Neural cell (in vitro differentiated cells): Measurements from ENCODE around the gene NKRF. TPM values are rescaled to one million over a fixed set of nuclear protein-coding genes. Genes with fewer than 3 reads are reported as not detected.

Source experiments
- H2AFZ ChIP-seq: fragments of 200-600, 300-800 bp; sonication (generic), shearing (Covaris generic); 2 replicates; pipeline ENCODE4 v1.6.0; 2014; ENCODE audit warnings: low read depth, mild to moderate bottlenecking, antibody characterized with exemption, low read length, moderate library complexity
- H3F3A ChIP-seq: fragments of 200-600 bp; shearing (Covaris generic); 2 replicates; pipeline ENCODE4 v1.6.1; 2016; ENCODE audit warnings: mild to moderate bottlenecking, moderate library complexity, mixed read lengths, antibody characterized with exemption, low read length; ENCODE audit not compliant: insufficient read depth, poor library complexity, severe bottlenecking
- H3K27ac ChIP-seq: fragments of 200-600, 300-800 bp; sonication (generic), shearing (Covaris generic); 2 replicates; pipeline ENCODE4 v1.5.1; 2014; ENCODE audit warnings: mild to moderate bottlenecking, low read length, moderate library complexity
- H3K27me3 ChIP-seq: fragments of 300-800, 200-600 bp; sonication (generic), shearing (Covaris generic); 2 replicates; pipeline ENCODE4 v1.6.0; 2014; ENCODE audit warnings: mild to moderate bottlenecking, low read depth, low read length, moderate library complexity; ENCODE audit not compliant: insufficient read depth
- H3K36me3 ChIP-seq: fragments of 300-800, 200-600 bp; sonication (generic), shearing (Covaris generic); 2 replicates; pipeline ENCODE4 v1.5.1; 2014; ENCODE audit warnings: mild to moderate bottlenecking, antibody characterized with exemption, low read length, moderate library complexity; ENCODE audit not compliant: insufficient read depth
- H3K4me2 ChIP-seq: fragments of 300-800, 200-600 bp; sonication (generic), shearing (Covaris generic); 2 replicates; pipeline ENCODE4 v1.6.0; 2014; ENCODE audit warnings: mild to moderate bottlenecking, low read length
- H3K4me3 ChIP-seq: fragments of 300-800, 200-600 bp; sonication (generic), shearing (Covaris generic); 2 replicates; pipeline ENCODE4 v1.5.1; 2014; ENCODE audit warnings: mild to moderate bottlenecking, low read length, moderate library complexity
- H3K79me2 ChIP-seq: fragments of 200-600 bp; shearing (Covaris generic); replicated peaks from 2 replicates; pipeline ENCODE4 v1.6.0; 2014; ENCODE audit warnings: mild to moderate bottlenecking, low read length, moderate library complexity; ENCODE audit not compliant: insufficient read depth
- H3K9ac ChIP-seq: fragments of 300-800, 200-600 bp; sonication (generic), shearing (Covaris generic); 2 replicates; pipeline ENCODE4 v1.6.1; 2016; ENCODE audit warnings: mild to moderate bottlenecking, low read length, mixed read lengths
- H3K9me2 ChIP-seq: fragments of 200-600 bp; shearing (Covaris generic); 2 replicates; pipeline ENCODE4 v1.6.1; 2016; ENCODE audit warnings: mild to moderate bottlenecking, low read length, mixed read lengths; ENCODE audit not compliant: insufficient read depth
- H3K9me3 ChIP-seq: fragments of 200-600, 300-800 bp; sonication (generic), shearing (Covaris generic); 2 replicates; pipeline ENCODE4 v1.6.1; 2016; ENCODE audit warnings: mild to moderate bottlenecking, mixed run types, low read length, moderate library complexity, mixed read lengths
- H4K20me1 ChIP-seq: fragments of 200-600 bp; shearing (Covaris generic); 2 replicates; pipeline ENCODE4 v1.6.1; 2016; ENCODE audit warnings: mild to moderate bottlenecking, mixed run types; ENCODE audit not compliant: insufficient read depth
- CTCF ChIP-seq: fragments of 450-650 bp; IDR thresholded peaks from 2 replicates; pipeline ENCODE4 v1.5.1; 2014; ENCODE audit warnings: antibody characterized with exemption, mild to moderate bottlenecking, moderate library complexity; ENCODE audit not compliant: poor library complexity, severe bottlenecking
- EP300 ChIP-seq: fragments of 450-650 bp; conservative IDR thresholded peaks from 2 replicates; pipeline ENCODE4 v1.6.1; 2014; ENCODE audit warnings: antibody characterized with exemption, mild to moderate bottlenecking, moderate library complexity; ENCODE audit not compliant: poor library complexity, severe bottlenecking
- EZH2 ChIP-seq: fragments of 200-600, 300-800 bp; shearing (Covaris generic), sonication (generic); IDR thresholded peaks from 2 replicates; pipeline ENCODE4 v1.6.1; 2014; ENCODE audit warnings: antibody characterized with exemption, low read length, borderline replicate concordance, mild to moderate bottlenecking; ENCODE audit not compliant: insufficient read depth, poor library complexity, severe bottlenecking
- MXI1 ChIP-seq: fragments of 450-650 bp; conservative IDR thresholded peaks from 2 replicates; pipeline ENCODE4 v1.6.1; 2014; ENCODE audit warnings: antibody characterized with exemption, mild to moderate bottlenecking; ENCODE audit not compliant: poor library complexity, severe bottlenecking
- POLR2AphosphoS5 ChIP-seq: IDR thresholded peaks from 2 replicates; pipeline ENCODE4 v1.6.1; 2012
- RAD21 ChIP-seq: fragments of 450-650 bp; conservative IDR thresholded peaks from 2 replicates; pipeline ENCODE4 v1.6.1; 2014; ENCODE audit warnings: antibody characterized with exemption, mild to moderate bottlenecking, moderate library complexity
- SMC3 ChIP-seq: fragments of 450-650 bp; conservative IDR thresholded peaks from 2 replicates; pipeline ENCODE4 v1.6.1; 2014; ENCODE audit warnings: antibody characterized with exemption, mild to moderate bottlenecking, moderate library complexity; ENCODE audit not compliant: poor library complexity
- TAF1 ChIP-seq: IDR thresholded peaks from 2 replicates; pipeline ENCODE4 v1.6.1; 2012; ENCODE audit warnings: low read depth
- polyA plus RNA-seq: library from polyadenylated mRNA; depleted of rRNA; stranded (reverse); fragments of >200 nt; gene quantifications from 2 replicates; pipeline ENCODE4 v1.2.3, GENCODE V29; 2014
- TF ChIP-seq, protein P1 (sequence below): IDR thresholded peaks from 2 replicates; pipeline ENCODE4 v1.6.1; 2012; ENCODE audit warnings: borderline replicate concordance

The NKRF gene
- polyA plus RNA-seq, 1 donor from 2014 or later, result 27.0 TPM

- Histone ChIP-seq H3K9ac (no peak overlapping the region), H3K79me2 (no peaks in the 10 kb centered on the region), H4K20me1 (no peaks in the 10 kb centered on the region), H3K4me2 (no peak overlapping the region), H3K9me2 (no peaks in the 10 kb centered on the region), H2AFZ (no peak overlapping the region), H3K27me3 (no peaks in the 10 kb centered on the region), H3K36me3 (no peaks in the 10 kb centered on the region), H3K9me3 (no peaks in the 10 kb centered on the region), H3F3A (no peaks in the 10 kb centered on the region), H3K27ac (no peak overlapping the region), H3K4me3 (no peak overlapping the region)
- no peak for TF ChIP-seq MXI1
- TF ChIP-seq RAD21, result no peak
- TF ChIP-seq EP300, result no peak
- TF ChIP-seq TAF1, result no peak
- no peak for TF ChIP-seq CTCF
- TF ChIP-seq, protein P1, sequence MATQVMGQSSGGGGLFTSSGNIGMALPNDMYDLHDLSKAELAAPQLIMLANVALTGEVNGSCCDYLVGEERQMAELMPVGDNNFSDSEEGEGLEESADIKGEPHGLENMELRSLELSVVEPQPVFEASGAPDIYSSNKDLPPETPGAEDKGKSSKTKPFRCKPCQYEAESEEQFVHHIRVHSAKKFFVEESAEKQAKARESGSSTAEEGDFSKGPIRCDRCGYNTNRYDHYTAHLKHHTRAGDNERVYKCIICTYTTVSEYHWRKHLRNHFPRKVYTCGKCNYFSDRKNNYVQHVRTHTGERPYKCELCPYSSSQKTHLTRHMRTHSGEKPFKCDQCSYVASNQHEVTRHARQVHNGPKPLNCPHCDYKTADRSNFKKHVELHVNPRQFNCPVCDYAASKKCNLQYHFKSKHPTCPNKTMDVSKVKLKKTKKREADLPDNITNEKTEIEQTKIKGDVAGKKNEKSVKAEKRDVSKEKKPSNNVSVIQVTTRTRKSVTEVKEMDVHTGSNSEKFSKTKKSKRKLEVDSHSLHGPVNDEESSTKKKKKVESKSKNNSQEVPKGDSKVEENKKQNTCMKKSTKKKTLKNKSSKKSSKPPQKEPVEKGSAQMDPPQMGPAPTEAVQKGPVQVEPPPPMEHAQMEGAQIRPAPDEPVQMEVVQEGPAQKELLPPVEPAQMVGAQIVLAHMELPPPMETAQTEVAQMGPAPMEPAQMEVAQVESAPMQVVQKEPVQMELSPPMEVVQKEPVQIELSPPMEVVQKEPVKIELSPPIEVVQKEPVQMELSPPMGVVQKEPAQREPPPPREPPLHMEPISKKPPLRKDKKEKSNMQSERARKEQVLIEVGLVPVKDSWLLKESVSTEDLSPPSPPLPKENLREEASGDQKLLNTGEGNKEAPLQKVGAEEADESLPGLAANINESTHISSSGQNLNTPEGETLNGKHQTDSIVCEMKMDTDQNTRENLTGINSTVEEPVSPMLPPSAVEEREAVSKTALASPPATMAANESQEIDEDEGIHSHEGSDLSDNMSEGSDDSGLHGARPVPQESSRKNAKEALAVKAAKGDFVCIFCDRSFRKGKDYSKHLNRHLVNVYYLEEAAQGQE, result no peak
- no peak for TF ChIP-seq SMC3
- no peak for TF ChIP-seq EZH2
- no peak for TF ChIP-seq POLR2AphosphoS5
These were observed 8.6 kb upstream of the NKRF start for GRCh38 chrX:119614776-119615175.

DNA sequence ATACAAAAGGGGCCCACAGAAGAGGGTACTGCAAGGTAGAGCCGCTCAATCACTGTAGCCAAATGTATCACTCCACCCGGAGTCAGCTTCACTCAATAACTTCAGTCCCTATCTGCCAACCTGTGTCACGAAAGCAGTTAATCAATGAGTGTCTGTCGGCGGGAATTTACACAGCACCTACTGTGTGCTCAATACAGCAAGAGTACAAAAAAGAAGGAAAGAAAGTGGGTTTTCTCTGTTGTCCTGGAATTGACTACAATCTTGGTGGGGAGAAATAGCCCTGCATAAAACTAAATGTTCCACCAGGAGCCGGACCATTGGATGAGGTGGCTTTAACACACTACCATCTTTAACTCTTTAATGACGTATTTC is 780 bp upstream of the NKRF start:
- no peaks in the 10 kb centered on the region for H3K36me3 ChIP-seq
- H3K27me3 ChIP-seq, result no peaks in the 10 kb centered on the region
- TF ChIP-seq POLR2AphosphoS5 (no peak), EZH2 (no peak), RAD21 (no peak), EP300 (no peak), TAF1 (no peak)
- no peaks in the 10 kb centered on the region for H3K9me3 ChIP-seq
- no peaks in the 10 kb centered on the region for H4K20me1 ChIP-seq
- no peak overlapping the region for H3K4me2 ChIP-seq
- H2AFZ ChIP-seq, result peak overlapping the region; percentile 33
- peaks cover 29% of the 10 kb centered on the region for H3K79me2 ChIP-seq
- no peaks in the 10 kb centered on the region for H3F3A ChIP-seq
- peak overlapping the region; percentile 90 for H3K27ac ChIP-seq
- H3K4me3 ChIP-seq, result peak overlapping the region; percentile 78
- H3K9ac ChIP-seq, result peak overlapping the region; percentile 92
- H3K9me2 ChIP-seq, result no peaks in the 10 kb centered on the region
